ENCODE results near the gene GEMIN4. TPM values are rescaled to one million over a fixed set of nuclear protein-coding genes. Genes with fewer than 3 reads are reported as not detected.

Gene GEMIN4
- total RNA-seq, 1 donor from 2014 or later, result 7.8 TPM

- no peaks in the 10 kb centered on the region for H3K9me3 ChIP-seq (ENCODE audit: control insufficient read depth in 3 of 3, low read length in 3 of 3)
- H3K4me3 ChIP-seq (ENCODE audit: low read length in 3 of 3), result no peak overlapping the region
- peaks cover 20 to 43% (median 41%) of the 10 kb centered on the region in 3 donors for H3K36me3 ChIP-seq (ENCODE audit: control insufficient read depth in 3 of 3, insufficient read depth in 3 of 3, low read length in 3 of 3)
- H3K9ac ChIP-seq (ENCODE audit: low read depth in 1 of 3, low read length in 3 of 3), result no peak overlapping the region
- H3K27me3 ChIP-seq (ENCODE audit: control insufficient read depth in 3 of 3, insufficient read depth in 3 of 3, low read length in 3 of 3), result no peaks in the 10 kb centered on the region
- no peaks in the 10 kb centered on the region for H3K4me1 ChIP-seq (ENCODE audit: control insufficient read depth in 3 of 3, insufficient read depth in 3 of 3, low read length in 3 of 3)
- H3K27ac ChIP-seq (ENCODE audit: low read depth, low read length), result no peak overlapping the region
These were observed 55.7 kb downstream of the GEMIN4 start for GRCh38 chr17:696369-696768.

Other genes with a start within 250 kb of the GEMIN4 start
- 9.9 TPM for gene VPS53, start 37.4 kb downstream of the GEMIN4 start, total RNA-seq
- 14.6 TPM for gene TLCD3A, start 19.7 kb downstream of the GEMIN4 start, total RNA-seq
- gene GLOD4, start 30.0 kb upstream of the GEMIN4 start, total RNA-seq, result 36.5 TPM
- gene MRM3, start 30.1 kb upstream of the GEMIN4 start, total RNA-seq, result 18.8 TPM
- gene NXN, start 227.5 kb upstream of the GEMIN4 start, total RNA-seq, result 33.9 TPM
- 15.1 TPM for gene TIMM22, start 244.9 kb upstream of the GEMIN4 start, total RNA-seq

Data from skeletal muscle tissue (tissue), 4 donors.